Measurements from ENCODE around the gene SNTG2.

The SNTG2 gene

DNA sequence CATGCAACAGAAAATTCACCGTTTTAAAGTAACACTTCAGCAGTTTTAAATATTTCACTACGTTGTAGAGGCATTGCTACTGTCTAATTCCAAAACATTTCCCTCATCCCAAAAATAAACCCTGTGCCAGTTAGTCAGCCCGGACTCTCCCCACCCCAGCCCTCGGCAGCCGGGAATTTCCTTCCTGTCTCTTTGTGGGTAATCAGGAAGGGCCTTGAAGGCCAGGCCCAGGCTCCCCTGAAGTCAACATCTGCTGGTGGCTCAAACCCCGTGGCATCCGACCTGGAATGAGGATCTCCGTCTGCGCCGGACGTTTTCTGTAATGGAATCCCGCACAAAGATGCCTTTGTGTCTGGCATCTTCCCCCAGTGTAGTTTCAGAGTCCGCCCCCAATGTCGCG, 219.6 kb downstream of the SNTG2 start:
- no peak overlapping the region for H3K4me3 ChIP-seq (ENCODE audit: low read depth, low read length)
- TF ChIP-seq, protein P1, sequence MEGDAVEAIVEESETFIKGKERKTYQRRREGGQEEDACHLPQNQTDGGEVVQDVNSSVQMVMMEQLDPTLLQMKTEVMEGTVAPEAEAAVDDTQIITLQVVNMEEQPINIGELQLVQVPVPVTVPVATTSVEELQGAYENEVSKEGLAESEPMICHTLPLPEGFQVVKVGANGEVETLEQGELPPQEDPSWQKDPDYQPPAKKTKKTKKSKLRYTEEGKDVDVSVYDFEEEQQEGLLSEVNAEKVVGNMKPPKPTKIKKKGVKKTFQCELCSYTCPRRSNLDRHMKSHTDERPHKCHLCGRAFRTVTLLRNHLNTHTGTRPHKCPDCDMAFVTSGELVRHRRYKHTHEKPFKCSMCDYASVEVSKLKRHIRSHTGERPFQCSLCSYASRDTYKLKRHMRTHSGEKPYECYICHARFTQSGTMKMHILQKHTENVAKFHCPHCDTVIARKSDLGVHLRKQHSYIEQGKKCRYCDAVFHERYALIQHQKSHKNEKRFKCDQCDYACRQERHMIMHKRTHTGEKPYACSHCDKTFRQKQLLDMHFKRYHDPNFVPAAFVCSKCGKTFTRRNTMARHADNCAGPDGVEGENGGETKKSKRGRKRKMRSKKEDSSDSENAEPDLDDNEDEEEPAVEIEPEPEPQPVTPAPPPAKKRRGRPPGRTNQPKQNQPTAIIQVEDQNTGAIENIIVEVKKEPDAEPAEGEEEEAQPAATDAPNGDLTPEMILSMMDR (IDR thresholded peaks at IDR 0.05; ENCODE audit: borderline replicate concordance, insufficient read depth, low read depth, low read length), result no peak

DNA sequence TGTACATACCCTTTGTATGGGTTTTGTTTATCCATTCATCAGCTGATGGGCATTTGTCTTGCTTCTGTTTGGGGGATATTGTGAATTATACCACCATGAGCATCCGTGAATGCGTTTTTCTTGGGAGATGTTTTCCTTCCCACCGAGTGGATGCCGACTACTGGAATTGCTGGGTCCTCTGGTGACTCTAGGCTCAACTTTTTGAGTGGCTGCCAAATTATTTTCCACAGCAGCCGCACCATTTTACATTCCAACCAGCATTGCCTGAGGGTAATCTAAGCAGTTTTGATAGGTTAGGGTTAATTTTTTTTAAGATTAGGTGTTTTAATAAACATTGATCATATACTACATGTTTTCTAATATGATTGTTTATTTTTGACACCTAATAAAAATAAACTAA, 220.1 kb downstream of the SNTG2 start:
- no peak overlapping the region for H3K4me3 ChIP-seq (ENCODE audit: low read depth, low read length)
- TF ChIP-seq, protein P1 (IDR thresholded peaks at IDR 0.05; ENCODE audit: borderline replicate concordance, insufficient read depth, low read depth, low read length), result no peak

DNA sequence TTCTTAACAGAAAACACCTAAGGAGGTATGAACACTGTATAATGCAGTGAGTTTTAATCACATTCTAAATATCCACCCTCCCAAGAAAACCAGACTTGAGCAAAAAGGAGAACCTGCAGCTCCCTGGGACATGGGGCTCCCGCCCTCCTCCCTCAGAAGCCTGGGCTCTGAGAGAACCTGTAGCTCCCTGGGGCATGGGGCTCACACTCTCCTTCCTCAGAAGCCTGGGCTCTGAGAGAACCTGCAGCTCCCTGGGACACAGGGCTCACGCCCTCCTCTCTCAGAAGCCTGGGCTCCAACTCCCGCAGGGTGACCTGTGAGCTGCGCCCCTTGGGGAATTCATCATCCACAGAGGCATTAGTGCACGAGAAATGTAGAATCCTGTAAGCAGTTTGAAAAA, 222.9 kb downstream of the SNTG2 start:
- TF ChIP-seq, protein P1 (IDR thresholded peaks at IDR 0.05; ENCODE audit: borderline replicate concordance, insufficient read depth, low read depth, low read length), result no peak
- no peak overlapping the region for H3K4me3 ChIP-seq (ENCODE audit: low read depth, low read length)

DNA sequence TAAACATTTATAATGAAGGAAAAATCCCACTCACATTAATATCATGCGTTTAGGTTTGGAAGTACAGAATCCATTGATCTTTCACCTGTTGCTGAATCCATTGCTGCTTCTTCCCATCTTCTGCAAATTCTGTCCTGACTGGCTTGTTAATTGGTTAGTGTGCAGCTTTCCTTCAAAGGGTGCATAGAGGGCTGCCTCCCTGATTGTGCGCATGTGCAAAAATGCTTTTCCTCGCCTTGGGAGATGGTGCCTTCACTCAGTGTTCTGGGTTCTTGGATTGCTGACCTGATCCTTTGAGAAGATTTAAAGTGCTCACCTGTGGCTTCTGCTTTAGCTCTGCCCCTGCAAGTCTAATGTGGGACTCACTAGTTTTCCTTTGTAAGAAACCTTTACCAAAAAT, 231.2 kb downstream of the SNTG2 start:
- no peak overlapping the region for H3K4me3 ChIP-seq (ENCODE audit: low read depth, low read length)
- TF ChIP-seq, protein P1 (IDR thresholded peaks at IDR 0.05; ENCODE audit: borderline replicate concordance, insufficient read depth, low read depth, low read length), result no peak

DNA sequence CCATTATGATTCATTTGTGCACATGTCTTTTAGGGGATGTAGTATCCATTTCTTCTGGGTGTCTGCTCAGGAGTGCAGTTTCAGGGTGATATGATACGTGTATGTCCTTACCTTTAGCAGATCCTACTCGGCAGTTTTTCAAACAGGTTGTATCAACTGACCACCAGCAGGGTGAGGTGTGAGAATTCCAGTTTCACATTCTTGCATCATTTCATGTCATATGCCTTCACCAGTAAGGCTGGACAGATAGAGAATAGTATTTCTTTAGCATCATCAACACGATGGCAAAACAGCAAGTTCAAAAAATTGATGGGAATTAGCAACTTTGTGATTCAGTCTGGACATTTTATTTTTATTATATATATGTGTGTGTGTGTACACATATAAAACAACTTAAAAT, 232.7 kb downstream of the SNTG2 start:
- no peak overlapping the region for H3K4me3 ChIP-seq (ENCODE audit: low read depth, low read length)
- TF ChIP-seq, protein P1 (IDR thresholded peaks at IDR 0.05; ENCODE audit: borderline replicate concordance, insufficient read depth, low read depth, low read length), result no peak

DNA sequence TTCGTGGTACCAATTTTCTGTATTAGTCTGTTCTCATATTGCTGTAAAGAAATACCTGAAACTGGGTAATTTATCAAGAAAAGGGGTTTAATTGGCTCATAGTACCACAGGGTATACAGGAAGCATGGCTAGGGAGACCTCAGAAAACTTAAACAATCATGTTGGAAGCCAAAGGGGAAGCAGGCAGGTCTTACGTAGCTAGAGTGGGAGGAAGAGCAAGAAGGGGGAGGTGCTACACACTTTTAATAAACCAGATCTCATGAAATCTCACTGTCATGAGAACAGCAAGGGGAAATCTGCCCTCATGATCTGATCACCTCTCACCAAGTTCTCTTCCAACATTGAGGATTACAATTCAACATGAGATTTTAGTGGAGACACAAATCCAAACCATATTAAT, 235.8 kb downstream of the SNTG2 start:
- H3K4me3 ChIP-seq (ENCODE audit: low read depth, low read length), result no peak overlapping the region

DNA sequence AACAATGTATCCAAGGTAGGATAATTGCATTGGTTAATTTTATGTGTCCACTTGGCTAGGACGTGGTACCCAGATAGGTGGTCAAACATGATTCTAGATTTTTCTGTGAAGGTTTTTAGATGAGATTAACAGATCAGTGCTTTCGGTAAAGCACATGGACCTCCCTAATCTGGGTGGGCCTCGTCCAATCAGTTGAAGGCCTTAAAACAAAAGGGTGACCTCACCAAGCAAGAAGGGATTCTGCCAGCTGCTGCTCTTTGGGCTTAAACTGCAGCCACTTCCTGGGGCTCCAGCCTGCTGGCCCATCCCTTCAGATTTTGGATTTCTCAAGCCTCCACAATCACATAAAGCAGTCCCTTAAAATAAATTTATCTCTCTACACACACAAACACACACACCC, 236.5 kb downstream of the SNTG2 start:
- H3K4me3 ChIP-seq (ENCODE audit: low read depth, low read length), result no peak overlapping the region
- TF ChIP-seq, protein P1 (IDR thresholded peaks at IDR 0.05; ENCODE audit: borderline replicate concordance, insufficient read depth, low read depth, low read length), result no peak

More for the DNA sequence above, 235.8 kb downstream of the SNTG2 start:
- TF ChIP-seq, protein P1 (IDR thresholded peaks at IDR 0.05; ENCODE audit: borderline replicate concordance, insufficient read depth, low read depth, low read length), result no peak
